ENCODE results near the gene ATP5F1C.

DNA sequence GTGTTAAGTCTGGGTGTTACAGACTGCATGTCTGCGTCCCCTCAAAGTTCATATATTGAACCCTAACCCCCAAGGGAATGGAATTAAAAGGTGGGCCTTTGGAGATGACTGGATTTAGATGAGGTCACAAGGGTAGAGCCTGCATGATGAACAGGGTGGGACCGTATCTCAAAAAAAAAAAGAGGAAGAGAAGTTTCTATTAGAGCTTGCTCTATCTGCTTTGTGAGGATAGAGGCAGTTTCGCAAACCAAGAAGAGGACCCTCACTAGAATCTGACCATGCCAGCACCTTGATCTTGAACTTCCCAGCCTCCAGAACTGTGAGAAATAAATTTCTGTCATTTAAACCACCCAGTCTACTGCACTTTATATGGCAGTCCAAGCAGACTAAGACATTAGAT lies 1.5 kb upstream of the ATP5F1C start:
- TF ChIP-seq, protein P1, sequence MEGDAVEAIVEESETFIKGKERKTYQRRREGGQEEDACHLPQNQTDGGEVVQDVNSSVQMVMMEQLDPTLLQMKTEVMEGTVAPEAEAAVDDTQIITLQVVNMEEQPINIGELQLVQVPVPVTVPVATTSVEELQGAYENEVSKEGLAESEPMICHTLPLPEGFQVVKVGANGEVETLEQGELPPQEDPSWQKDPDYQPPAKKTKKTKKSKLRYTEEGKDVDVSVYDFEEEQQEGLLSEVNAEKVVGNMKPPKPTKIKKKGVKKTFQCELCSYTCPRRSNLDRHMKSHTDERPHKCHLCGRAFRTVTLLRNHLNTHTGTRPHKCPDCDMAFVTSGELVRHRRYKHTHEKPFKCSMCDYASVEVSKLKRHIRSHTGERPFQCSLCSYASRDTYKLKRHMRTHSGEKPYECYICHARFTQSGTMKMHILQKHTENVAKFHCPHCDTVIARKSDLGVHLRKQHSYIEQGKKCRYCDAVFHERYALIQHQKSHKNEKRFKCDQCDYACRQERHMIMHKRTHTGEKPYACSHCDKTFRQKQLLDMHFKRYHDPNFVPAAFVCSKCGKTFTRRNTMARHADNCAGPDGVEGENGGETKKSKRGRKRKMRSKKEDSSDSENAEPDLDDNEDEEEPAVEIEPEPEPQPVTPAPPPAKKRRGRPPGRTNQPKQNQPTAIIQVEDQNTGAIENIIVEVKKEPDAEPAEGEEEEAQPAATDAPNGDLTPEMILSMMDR (IDR thresholded peaks at IDR 0.05): no peak
- TF ChIP-seq POLR2A (IDR thresholded peaks at IDR 0.05): no peak
